Stimulated activated CD4-positive, alpha-beta T cell treated with anti-CD3 and anti-CD28 coated beads, Interleukin-15, amount 100 ng/mL, for 24 hours (primary cell): ENCODE data around the gene NCOR2.

Source experiments
- DNase-seq: peaks from one replicate; pipeline ENCODE4 v3.0.0-alpha.2; 2020

NCOR2 gene

DNA sequence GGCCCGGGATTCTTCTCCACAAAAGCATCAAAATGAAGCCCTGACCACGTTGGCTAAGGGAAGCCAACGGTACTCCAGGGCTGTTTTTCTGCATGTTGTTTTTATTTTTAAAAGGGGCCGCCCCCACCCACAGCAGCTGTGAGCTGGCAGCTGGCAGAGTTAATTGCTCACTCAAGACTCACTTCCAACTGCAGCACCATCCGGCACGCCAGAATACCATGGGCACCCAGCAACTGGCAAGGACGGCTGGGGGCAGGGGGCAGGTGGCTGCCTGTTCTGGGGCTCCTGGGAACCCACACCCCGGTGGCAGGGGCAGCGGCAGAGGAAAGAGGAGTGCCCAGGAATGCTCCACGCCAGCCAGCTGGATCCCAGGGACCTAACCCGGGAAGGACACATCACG lies 44.3 kb downstream of the NCOR2 start:
- DNase-seq: no peak

DNA sequence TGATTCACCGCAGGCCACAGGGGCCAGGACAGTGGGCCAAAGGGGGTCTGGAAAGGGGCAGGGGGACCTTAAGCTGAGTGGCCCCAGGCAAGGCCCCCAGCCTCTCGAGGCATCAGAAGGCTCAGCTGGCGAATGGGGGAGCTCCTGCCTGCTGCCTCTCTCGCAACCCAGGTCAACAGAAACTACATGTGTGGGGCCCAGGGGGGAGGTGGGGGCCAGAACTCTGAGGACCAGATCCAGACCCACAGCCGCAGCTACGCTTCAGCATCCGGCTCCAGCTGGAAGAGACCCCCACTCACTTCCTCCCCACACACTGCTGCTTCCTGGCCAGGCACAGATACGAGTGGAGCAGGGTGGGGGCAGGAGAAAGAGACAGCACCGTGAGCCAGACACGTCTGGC lies 46.5 kb downstream of the NCOR2 start:
- no peak for DNase-seq

DNA sequence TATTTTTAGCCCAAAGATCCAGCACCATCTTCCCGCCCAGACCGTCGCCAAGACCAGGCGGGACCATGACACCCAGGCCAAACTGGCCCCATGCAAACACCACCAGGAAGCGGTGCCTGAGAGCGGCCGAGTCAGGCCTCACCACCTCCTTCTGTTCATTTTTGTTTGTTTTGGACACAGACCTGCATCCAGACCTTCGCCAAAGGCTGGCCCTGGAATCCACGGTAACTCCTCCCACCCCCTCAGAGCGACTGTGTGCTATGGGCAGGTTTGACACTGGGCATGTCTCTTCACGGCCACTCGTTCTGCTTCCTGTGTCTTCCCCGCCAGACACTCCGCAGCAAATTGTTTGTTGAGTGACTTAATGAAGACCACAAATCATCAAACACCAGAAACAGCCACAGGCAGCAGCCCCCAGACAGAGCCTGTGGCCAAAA lies 47.1 kb downstream of the NCOR2 start:
- no peak for DNase-seq

DNA sequence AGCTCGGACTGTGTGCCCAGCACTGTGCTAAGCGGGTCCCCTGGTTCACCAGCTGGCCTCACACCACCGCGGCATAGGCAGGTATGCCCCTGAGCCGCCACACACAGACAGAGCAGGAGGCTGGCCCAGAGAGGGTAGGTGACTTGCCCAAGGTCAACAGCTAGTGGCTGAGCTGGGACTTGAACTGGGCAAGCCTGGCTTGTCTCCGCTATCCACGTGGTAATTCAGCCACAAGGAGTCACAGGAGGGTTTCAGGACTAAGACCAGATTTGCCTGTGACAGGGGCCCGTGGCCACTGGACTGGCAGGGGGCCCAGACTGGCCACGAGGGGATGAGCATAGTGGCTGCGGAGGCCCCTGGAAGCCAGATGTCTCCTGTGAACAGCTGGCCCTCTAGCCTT lies 47.7 kb downstream of the NCOR2 start:
- DNase-seq: no peak

DNA sequence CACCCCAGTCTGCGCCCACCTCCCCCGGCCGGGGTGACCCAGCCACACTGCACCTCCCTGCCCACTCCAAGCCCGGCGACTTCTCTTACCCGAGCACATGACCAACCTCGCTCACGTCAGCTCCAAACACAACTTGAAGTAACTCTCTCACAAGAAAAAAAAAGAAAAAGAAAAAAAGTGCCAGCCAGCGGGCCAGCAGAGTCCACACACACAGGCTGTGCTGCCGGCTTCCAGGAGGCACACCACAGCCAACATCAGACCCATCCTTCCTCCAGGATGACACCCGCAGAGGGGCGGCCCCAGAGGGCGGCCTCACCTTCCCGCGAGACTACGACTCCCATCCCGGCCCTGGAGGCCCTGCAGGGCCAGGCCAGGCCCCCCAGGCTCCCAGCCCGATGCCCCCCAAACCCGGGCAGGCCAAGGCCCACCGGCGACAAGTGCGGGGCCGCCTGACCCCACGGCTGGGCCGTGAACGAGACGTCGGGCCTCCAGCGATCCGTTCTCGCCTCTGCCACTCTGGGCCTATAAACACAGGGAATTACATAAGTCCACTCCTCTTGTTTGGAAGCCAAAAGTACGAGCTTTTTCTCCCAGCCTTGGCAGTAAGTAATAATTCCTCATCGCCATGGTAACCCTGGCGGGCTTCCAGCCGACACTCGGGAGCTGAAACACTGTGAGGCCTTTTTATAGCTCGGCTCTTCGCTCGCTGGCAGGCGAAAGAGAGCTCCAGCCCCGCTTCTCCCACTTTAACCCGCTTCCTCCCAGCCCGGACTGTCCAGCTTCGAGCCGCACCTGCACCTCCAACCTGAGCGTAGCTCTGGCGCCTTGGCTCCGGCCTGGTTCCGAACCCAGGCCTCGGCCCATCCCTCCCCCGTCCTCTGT lies 49.1 kb downstream of the NCOR2 start:
- DNase-seq: no peak
